GM10847 (cell line): Measurements from ENCODE around the gene ADAM8.

Source experiments
- POLR2A ChIP-seq: IDR thresholded peaks from 2 replicates; pipeline ENCODE4 v1.6.1; 2011; ENCODE audit not compliant: insufficient read length; ENCODE audit errors: extremely low read depth

Gene ADAM8

DNA sequence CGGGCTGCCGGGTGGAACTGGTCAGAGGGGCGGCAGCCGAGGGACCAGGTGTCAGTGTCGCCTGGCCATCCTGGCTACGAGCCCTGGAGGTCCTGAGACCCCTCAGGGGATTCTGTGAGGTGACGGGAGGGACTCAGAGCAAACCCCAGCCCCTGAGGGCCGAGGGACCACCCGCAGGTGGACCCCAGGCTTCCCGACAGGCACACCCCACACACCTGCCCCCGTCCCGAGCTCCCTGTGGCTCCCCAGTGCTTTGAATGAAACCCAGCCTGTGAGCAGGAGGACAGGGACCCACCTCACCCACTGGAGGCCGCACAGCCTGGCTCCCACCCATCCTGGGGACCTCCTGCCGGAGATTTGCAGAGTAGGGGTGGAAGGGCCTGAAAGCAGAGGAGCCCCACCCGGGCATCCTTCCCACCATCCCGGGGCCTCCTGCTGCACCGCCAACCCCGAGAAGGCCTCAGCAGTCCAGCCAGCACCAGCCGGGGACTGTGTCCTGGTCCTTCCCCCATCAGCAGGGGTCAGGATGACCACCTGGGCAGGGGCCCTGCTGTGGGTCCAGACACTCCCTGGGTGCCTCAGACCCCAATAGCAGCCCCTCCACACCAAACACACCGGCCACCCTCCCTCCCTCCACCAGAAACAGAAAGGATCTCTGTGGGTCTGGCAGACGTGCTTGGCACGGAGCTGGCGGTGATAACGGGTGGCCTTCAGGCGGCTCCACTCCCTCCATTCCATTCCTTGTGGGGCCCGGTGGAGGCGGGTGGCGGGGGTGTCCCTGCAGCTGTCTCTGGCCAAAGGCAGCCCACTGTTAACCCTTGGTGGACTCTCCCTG, 25.1 kb downstream of the ADAM8 start:
- TF ChIP-seq POLR2A = no peak

- no peak for TF ChIP-seq POLR2A
Measured at GRCh38 chr10:133249975-133250754, 26.5 kb downstream of the ADAM8 start.

DNA sequence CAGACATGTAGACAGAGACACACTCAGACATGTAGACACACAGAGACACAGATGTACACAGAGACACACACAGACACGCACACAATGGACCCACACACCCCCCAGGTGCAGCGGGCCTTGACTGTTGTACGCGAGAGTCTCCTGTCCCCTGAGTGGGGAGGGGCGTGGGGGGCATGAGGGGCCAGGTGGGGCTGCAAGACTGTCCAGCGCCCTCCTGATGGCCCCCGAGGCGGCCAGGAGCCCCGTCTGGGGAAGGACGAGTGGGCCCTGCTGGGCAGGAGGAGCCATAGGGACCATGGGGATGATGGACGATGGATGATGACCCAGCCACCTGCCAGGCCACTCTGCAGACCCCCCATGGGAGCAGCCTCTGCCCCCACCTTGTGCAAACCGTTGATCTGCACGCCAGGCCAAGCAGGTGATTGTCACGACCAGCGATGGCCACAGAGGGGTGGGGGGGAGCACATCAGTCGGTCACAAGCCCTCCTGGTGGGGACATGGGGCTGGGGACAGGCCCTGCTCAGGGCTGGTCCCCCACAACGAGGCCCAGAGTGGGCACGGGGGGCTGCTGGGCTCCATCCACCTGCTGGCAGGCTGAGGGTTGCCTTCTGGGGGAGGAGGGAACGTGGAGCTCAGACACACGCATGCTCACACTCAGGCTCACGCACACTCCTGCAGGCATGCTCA, 27.4 kb downstream of the ADAM8 start:
- no peak for TF ChIP-seq POLR2A

DNA sequence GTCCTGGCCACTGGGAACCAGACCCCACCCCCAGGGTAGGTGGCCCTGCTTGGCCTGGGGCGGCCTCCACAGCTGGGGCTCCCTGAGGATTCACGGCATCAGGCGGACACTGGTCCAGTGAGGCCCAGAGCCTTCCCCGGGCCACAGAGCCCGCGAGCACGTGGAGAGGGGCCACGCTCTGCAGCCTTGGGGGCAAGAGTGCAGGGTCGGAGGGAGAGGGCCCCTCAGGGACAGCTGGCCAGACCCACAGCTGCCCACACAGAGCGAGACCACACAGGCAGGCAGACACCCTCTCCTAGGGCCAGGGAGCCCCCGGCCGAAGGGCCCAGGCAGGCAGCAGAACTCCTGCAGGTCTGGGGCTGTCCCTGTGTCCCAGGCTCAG, 28.3 kb downstream of the ADAM8 start:
- no peak for TF ChIP-seq POLR2A

DNA sequence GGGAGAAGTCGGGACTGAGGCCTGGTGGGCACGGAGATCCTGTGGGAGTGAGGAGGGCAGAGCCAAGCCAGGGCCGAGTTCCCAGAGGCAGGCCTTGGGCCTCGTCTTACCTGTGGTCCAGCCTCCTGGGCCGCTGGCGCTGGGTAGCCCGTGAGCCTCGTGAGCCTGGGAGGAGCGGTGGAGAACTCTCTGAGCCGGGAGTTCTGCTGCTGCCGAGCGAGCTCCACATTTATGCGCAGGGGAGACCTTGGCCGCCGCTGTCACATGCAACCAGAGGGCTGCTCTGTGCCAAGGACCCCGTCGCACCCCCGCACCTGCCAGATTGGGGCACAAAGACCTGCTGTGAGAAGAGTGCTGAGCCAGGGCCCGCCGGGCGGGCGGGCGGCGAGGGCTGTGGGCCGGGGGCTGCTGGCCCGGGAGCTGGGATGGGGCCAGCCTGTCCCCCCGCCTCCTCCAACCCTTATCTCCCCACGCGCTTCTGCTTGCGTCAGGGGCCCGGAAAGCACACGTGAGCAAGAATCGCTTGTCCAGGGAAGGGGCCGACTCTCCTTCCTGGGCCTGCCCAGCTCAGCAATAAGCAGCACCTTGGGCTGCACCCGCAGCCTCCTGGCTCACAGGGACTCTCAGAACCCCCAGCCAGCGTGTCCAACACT, 28.9 kb downstream of the ADAM8 start:
- no peak for TF ChIP-seq POLR2A

DNA sequence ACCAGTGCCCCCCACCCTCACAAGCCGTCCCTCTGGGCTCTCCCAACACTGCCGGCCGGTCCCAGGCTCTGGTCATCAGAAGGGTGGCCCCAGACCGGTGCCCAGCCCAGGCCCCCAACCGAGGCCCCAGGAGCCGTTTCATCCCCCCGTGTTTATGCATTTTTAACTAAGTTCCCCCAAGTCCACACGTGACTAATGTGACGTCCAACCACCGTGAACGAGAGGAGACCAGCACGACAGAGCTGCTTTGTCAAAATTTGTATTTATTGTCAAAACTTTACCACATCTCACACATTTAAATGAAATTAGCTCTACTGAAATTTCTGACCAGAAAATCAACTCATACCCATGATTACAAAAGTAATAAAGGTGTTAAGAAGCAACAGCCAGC, 30.4 kb downstream of the ADAM8 start:
- TF ChIP-seq POLR2A = no peak

- TF ChIP-seq POLR2A = no peak
Measured at GRCh38 chr10:133245439-133246235, 31.0 kb downstream of the ADAM8 start.

DNA sequence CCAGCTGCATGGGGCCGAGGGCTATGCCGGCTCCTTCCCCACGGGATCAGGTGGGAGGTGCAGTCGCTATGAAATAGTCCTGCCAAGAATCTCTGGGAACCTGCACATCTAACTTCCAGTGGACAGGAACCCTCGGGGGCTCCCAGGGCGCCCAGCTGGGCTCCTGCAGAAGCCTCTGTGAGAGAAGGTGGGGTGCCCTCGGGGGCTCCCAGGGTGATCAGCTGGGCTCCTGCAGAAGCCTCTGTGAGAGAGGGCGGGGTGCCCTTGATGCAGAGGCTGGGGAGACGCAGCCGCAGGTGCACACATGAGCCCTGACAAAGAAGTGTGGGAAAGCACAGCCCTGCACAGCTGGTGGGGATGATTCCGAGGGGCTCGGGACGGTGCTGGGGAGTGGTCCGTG, 33.1 kb downstream of the ADAM8 start:
- TF ChIP-seq POLR2A = no peak

DNA sequence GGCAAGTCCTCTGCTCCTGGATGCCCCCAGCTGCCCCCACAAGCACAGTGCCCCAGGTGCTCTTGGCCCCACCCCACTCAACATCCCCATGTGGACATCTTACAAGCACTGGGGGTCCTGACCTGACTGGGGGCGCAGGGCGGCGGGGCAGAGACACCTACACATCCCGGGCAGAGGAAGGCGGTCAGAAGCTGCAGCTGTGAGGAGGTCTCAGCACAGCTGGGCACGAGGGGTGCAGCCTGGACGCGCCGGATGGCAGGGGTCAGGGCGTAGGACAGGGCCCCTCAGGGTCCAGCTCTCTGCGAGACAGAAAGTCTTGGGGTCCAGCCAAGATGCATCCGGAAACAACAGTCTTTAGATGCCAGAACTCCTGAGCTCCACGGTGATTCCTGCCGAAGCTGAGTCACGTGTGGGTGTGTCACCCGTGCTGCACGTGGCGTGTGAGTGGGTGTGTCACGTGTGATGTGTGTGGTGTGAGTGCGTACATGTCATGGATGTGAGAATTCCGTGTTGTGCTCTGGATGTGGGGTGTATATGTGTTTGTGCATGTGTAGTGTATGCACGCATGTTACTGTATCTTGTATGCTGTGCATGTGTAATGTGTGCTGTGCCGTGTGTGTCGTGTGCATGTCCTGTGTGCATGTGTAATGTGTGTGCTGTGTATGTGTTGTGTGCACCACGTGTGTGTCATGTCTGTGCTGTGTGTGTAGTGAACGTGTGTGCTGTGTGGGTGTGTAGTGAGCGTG, 33.9 kb downstream of the ADAM8 start:
- TF ChIP-seq POLR2A = no peak

GRCh38 chr10:133241501-133242205, 35.0 kb downstream of the ADAM8 start:
- TF ChIP-seq POLR2A = no peak

DNA sequence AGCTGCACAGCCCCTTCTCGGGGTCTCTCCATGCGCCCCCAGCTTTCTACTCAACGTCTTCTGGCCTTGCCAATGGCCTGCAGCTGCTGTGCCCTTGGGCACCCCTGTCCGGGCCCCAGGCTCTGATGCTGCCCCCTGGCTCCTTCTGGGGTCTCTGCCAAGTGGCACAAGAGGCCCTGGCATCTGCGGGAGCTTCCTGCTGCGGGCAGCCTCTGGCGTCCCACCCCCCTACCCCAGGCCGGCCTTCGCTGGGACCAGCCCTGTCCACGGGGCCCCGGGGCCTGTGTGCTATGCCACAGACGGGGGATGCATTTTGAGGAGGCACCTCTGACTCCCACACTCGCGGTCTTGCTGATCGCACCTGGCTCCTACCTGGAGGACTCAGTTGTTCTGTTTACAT, 36.7 kb downstream of the ADAM8 start:
- TF ChIP-seq POLR2A = no peak

- TF ChIP-seq POLR2A = no peak
Measured at GRCh38 chr10:133238466-133238804, 38.2 kb downstream of the ADAM8 start.
